ENCODE data around the gene CCNA2. TPM values are rescaled to one million over a fixed set of nuclear protein-coding genes. Genes with fewer than 3 reads are reported as not detected.

Gene CCNA2
- total RNA-seq (15.3 and 21.6 TPM in 2 replicates), polyA plus RNA-seq (7.4 and 15.1 TPM in 2 replicates)

DNA sequence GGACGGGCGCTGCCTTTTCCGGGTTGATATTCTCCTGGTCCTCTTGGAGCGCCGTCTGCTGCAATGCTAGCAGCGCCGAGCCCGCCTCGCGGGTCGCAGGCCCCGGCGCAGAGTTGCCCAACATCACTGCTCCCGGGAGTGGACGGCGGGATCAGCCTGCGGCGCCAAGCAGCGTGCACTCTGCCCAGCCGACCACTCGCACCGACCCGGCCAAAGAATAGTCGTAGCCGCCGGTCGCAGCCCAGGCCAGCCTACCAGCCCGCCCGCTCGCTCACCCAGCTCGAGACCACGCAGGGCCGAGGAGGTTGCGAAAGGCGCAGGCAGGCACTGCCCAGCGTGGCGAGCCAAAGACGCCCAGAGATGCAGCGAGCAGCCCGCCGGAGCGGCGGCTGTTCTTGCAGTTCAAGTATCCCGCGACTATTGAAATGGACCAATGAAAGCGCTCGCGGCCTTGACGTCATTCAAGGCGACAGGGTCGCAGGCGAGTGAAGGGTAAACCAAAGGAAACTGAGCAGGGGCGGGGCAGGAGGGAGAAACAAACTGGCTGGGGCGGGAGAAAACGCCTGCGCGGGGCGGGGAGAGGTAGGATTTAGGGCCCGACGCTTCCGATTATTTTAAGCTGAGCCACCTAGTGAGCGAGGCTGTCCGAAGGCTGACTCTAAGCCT is at the start of gene CCNA2:
CCNA2 (minus strand) TSS at position 379 of the 666 bp plus-strand sequence; CDS start at position 124, 255 bp downstream.
- TF ChIP-seq, protein P1, sequence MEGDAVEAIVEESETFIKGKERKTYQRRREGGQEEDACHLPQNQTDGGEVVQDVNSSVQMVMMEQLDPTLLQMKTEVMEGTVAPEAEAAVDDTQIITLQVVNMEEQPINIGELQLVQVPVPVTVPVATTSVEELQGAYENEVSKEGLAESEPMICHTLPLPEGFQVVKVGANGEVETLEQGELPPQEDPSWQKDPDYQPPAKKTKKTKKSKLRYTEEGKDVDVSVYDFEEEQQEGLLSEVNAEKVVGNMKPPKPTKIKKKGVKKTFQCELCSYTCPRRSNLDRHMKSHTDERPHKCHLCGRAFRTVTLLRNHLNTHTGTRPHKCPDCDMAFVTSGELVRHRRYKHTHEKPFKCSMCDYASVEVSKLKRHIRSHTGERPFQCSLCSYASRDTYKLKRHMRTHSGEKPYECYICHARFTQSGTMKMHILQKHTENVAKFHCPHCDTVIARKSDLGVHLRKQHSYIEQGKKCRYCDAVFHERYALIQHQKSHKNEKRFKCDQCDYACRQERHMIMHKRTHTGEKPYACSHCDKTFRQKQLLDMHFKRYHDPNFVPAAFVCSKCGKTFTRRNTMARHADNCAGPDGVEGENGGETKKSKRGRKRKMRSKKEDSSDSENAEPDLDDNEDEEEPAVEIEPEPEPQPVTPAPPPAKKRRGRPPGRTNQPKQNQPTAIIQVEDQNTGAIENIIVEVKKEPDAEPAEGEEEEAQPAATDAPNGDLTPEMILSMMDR (IDR thresholded peaks at IDR 0.05; ENCODE audit: poor library complexity), result no peak
- TF ChIP-seq EZH2 (IDR thresholded peaks at IDR 0.05; ENCODE audit: borderline replicate concordance) (no peak), EZH2phosphoT487 (IDR thresholded peaks at IDR 0.05; ENCODE audit: low read depth, severe bottlenecking, unreplicated experiment) (no peak)
- Histone ChIP-seq H3K4me3 (peak within 1 kb of the TSS; percentile 40), H3K27me3 (no peaks in the 10 kb centered on the region), H3K36me3 (replicated peaks; ENCODE audit: insufficient read depth, low read depth) (no peaks in the 10 kb centered on the region), H3K79me2 (peaks cover 25% of the 10 kb centered on the region), H3K27ac (peak within 1 kb of the TSS; percentile 4), H4K20me1 (ENCODE audit: insufficient read depth, poor library complexity, severe bottlenecking) (no peaks in the 10 kb centered on the region), H3K9me2 (replicated peaks; ENCODE audit: insufficient read depth) (no peaks in the 10 kb centered on the region), H3K4me2 (peak within 1 kb of the TSS; percentile 92), H2AFZ (peak within 1 kb of the TSS; percentile 70), H3K9me3 (ENCODE audit: low read depth) (no peaks in the 10 kb centered on the region), H3K4me1 (ENCODE audit: insufficient read depth) (no peaks in the 10 kb centered on the region)
- WGBS (ENCODE audit: low lambda C conversion rate, missing lambda C conversion rate), result under 1% methylated on average over 54 of the region's 63 CpGs
- peak; percentile 96 for DNase-seq (ENCODE audit: low spot score)

DNA sequence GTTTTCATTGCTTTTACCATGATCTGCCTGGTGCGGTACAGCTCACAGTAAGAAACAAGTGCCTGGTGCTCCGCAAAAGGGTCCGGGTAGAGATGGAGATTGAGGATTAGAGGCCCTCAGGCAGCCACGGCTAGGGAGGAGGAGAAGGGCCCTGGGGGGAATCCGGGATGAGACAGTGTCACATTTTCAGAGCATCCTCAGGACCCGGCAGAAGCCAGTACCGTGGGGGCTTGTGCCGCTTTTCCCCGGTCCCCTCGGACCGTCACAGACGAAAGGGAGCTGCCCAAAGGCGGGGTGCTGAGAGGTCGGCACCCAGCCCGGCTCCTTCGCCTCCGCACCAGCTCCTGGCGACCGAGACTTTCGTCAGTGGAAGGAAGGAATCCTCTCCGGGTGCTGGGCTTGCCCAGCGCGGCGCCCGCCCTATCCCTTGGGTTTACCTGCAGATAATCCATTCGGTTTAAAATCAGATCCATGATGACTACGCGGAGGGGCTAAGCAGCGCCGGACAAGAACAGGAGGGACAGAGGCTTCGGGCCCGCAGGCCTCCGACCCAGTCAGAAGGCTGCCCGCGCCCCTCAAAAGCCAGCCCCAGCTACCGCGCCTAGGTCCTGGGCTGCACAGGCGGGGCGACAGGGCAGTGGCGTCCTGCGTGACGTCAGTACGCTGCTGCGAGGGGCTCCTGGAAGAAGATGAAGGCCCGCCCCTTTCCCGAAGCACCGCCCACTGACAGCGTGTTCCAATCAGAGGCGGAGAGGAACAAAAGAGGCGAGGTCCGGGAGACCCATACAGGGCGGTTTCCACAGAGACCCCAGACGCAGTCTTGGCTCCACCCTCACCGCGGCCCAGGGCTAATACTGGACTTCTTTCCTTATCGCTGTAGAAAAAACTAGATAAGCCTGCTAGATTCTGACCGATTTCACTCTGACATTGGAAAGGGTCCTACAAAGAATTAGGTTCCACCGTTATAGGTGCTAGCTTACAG is 46.4 kb upstream of the CCNA2 start, which contains the start of gene BBS7:
BBS7 (minus strand) TSS at position 634 of the 982 bp plus-strand sequence; CDS start at position 473, 161 bp downstream.
- Histone ChIP-seq H3K4me2 (peak within 1 kb of the TSS; percentile 70), H3K79me2 (peaks cover 11% of the 10 kb centered on the region), H3K9me3 (ENCODE audit: low read depth) (no peaks in the 10 kb centered on the region), H3K27ac (peak within 1 kb of the TSS; percentile 94), H3K27me3 (no peaks in the 10 kb centered on the region), H3K4me3 (peak within 1 kb of the TSS; percentile 70), H3K9me2 (replicated peaks; ENCODE audit: insufficient read depth) (no peaks in the 10 kb centered on the region), H4K20me1 (ENCODE audit: insufficient read depth, poor library complexity, severe bottlenecking) (no peaks in the 10 kb centered on the region), H3K4me1 (ENCODE audit: insufficient read depth) (no peaks in the 10 kb centered on the region), H2AFZ (peak within 1 kb of the TSS; percentile 89), H3K36me3 (replicated peaks; ENCODE audit: insufficient read depth, low read depth) (no peaks in the 10 kb centered on the region)
- DNase-seq (ENCODE audit: low spot score), result peak; percentile 97
- 2% methylated on average over 57 of the region's 58 CpGs for WGBS (ENCODE audit: low lambda C conversion rate, missing lambda C conversion rate)
- TF ChIP-seq EZH2 (IDR thresholded peaks at IDR 0.05; ENCODE audit: borderline replicate concordance) (no peak), EZH2phosphoT487 (IDR thresholded peaks at IDR 0.05; ENCODE audit: low read depth, severe bottlenecking, unreplicated experiment) (no peak)
- TF ChIP-seq, protein P1 (IDR thresholded peaks at IDR 0.05; ENCODE audit: poor library complexity), result no peak

DNA sequence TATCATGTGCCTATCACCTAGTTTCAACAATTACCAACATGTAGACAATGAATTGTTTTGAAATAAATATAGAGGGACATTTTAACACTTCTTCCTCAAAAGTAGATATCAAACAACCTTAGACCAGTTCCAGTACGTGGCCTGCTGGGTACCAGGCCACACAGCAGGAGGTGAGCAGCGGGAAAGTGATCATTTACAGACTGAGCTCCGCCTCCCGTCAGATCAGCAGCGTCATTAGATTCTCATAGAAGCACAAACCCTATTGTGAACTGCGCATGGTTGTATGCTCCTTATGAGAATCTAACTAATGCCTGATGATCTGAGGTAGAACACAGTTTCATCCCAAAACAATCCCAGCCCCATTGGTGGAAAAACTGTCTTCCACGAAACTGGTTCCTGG is 40.1 kb upstream of the CCNA2 start:
- 83% methylated on average over 7 of the region's 7 CpGs for WGBS (ENCODE audit: low lambda C conversion rate, missing lambda C conversion rate)
- Histone ChIP-seq H3K4me3 (no peak overlapping the region), H3K79me2 (peaks cover 7% of the 10 kb centered on the region), H3K36me3 (replicated peaks; ENCODE audit: insufficient read depth, low read depth) (no peaks in the 10 kb centered on the region), H3K27ac (no peak overlapping the region), H4K20me1 (ENCODE audit: insufficient read depth, poor library complexity, severe bottlenecking) (no peaks in the 10 kb centered on the region), H3K4me2 (no peak overlapping the region), H3K27me3 (no peaks in the 10 kb centered on the region), H2AFZ (no peak overlapping the region), H3K9me3 (ENCODE audit: low read depth) (no peaks in the 10 kb centered on the region), H3K4me1 (ENCODE audit: insufficient read depth) (no peaks in the 10 kb centered on the region), H3K9me2 (replicated peaks; ENCODE audit: insufficient read depth) (no peaks in the 10 kb centered on the region)
- TF ChIP-seq EZH2phosphoT487 (IDR thresholded peaks at IDR 0.05; ENCODE audit: low read depth, severe bottlenecking, unreplicated experiment), result no peak
- no peak for TF ChIP-seq EZH2 (IDR thresholded peaks at IDR 0.05; ENCODE audit: borderline replicate concordance)
- TF ChIP-seq, protein P1 (IDR thresholded peaks at IDR 0.05; ENCODE audit: poor library complexity), result no peak
- no peak for DNase-seq (ENCODE audit: low spot score)

Data from hepatocyte (in vitro differentiated cells).